ENCODE data around the gene NBPF3.
"Not testable (repeated sequence)": the region's sequence is repeated elsewhere in the genome, so short reads cannot be mapped to it uniquely, and the experiment has no call there.

The NBPF3 gene

GRCh38 chr1:21457654-21458053 lies 17.7 kb downstream of the NBPF3 start:
- no peaks in the 10 kb centered on the region for H3K36me3 ChIP-seq
- H3K27ac ChIP-seq = no peak overlapping the region
- no peaks in the 10 kb centered on the region for H3K27me3 ChIP-seq
- DNase-seq = no peak
- H3K9me3 ChIP-seq = no peaks in the 10 kb centered on the region
- TF ChIP-seq CTCF (IDR thresholded peaks at IDR 0.05) = no peak
- no peak overlapping the region for H3K4me3 ChIP-seq
- no peaks in the 10 kb centered on the region for H3K4me1 ChIP-seq
- intact Hi-C loops (cut with DNase I; ENCODE audit: low total_unique reads) = no loop called here

DNA sequence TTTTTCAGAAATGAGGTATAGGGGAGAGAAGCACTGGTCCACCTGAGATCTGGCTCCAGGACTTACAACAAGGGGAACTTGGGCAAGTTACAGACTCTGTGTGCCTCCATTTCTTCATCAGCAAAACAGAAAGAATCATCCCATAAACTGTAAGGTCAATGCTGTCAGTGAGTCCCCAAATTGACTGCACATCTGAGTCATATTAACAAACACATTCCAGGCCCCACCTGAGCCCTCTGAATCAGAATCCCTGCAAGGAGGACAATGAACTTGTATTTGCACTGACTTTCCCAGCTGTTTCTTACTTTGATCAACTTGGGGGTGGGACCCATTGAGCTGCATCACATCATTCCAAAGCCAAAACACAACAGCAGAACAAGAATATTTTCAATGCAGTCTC lies 25.2 kb downstream of the NBPF3 start:
- DNase-seq; H3K27me3 ChIP-seq; H3K27ac ChIP-seq; H3K9me3 ChIP-seq; H3K4me1 ChIP-seq; intact Hi-C loops (cut with DNase I; ENCODE audit: low total_unique reads); H3K4me3 ChIP-seq; H3K36me3 ChIP-seq: not testable (repeated sequence)

DNA sequence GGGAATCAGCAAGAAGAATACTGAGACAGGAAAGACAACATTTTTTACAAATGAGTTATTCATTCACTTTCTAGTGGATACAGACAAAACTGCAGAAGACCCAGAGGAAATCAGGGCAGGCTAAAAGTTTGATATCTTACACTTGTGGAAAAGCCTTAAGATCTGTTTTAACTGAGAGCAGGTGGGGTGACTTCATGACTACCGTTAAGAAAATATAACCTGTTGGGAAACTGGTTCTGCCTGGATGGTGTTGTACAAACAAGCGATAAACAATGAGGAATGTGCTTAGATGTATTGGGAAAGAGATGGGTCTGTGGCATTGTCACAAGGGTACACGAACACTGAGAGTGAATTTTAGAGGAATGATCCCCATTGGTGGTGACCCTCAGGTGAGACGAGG lies 28.0 kb downstream of the NBPF3 start:
- H3K4me3 ChIP-seq; H3K27me3 ChIP-seq; H3K4me1 ChIP-seq; DNase-seq; H3K27ac ChIP-seq; intact Hi-C loops (cut with DNase I; ENCODE audit: low total_unique reads); H3K9me3 ChIP-seq: not testable (repeated sequence)
- H3K36me3 ChIP-seq = peaks cover 0 to 18% (median 6%) of the 10 kb centered on the region in 3 donors

- Histone ChIP-seq H3K4me3 (no peak overlapping the region), H3K27ac (no peak overlapping the region), H3K4me1 (no peaks in the 10 kb centered on the region), H3K27me3 (no peaks in the 10 kb centered on the region), H3K36me3 (peaks cover 0 to 22% (median 6%) of the 10 kb centered on the region in 3 donors), H3K9me3 (no peaks in the 10 kb centered on the region)
- DNase-seq = no peak
- no peak for TF ChIP-seq CTCF (IDR thresholded peaks at IDR 0.05)
- intact Hi-C loops (cut with DNase I; ENCODE audit: low total_unique reads) = no loop called here
These were observed 28.7 kb downstream of the NBPF3 start for GRCh38 chr1:21468599-21468998.

GRCh38 chr1:21469581-21469980 lies 29.6 kb downstream of the NBPF3 start:
- no peak for TF ChIP-seq CTCF (IDR thresholded peaks at IDR 0.05)
- intact Hi-C loops (cut with DNase I; ENCODE audit: low total_unique reads) = no loop called here
- H3K27me3 ChIP-seq = no peaks in the 10 kb centered on the region
- H3K4me1 ChIP-seq = no peaks in the 10 kb centered on the region
- no peak for DNase-seq
- peaks cover 0 to 22% (median 6%) of the 10 kb centered on the region in 3 donors for H3K36me3 ChIP-seq
- H3K4me3 ChIP-seq = no peak overlapping the region
- H3K27ac ChIP-seq = no peak overlapping the region
- H3K9me3 ChIP-seq = no peaks in the 10 kb centered on the region

DNA sequence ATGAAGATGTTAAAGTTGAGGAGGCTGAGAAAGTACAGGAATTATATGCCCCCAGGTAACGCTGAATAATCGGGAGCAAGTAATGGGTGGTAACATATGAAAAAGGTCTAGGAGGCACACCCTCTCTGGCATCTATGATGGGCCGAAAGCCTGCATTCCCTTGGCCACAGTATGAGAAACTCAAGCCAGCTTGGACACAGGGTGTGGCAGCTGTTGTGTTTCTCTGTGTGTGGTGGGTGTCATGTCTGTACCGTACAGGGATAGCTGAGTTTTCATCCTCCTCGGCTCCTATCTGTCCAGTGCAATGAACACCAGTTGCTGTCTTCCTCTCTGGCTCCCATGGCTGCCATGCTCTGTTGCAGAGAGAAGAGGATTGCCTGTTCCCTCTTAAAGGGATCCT lies 32.9 kb downstream of the NBPF3 start:
- intact Hi-C loops (cut with DNase I; ENCODE audit: low total_unique reads) = no loop called here
- no peaks in the 10 kb centered on the region for H3K9me3 ChIP-seq
- H3K27ac ChIP-seq = no peak overlapping the region
- peaks cover 0 to 42% (median 11%) of the 10 kb centered on the region in 3 donors for H3K36me3 ChIP-seq
- H3K27me3 ChIP-seq = no peaks in the 10 kb centered on the region
- no peaks in the 10 kb centered on the region for H3K4me1 ChIP-seq
- no peak overlapping the region for H3K4me3 ChIP-seq
- no peak for TF ChIP-seq CTCF (IDR thresholded peaks at IDR 0.05)
- no peak for DNase-seq

DNA sequence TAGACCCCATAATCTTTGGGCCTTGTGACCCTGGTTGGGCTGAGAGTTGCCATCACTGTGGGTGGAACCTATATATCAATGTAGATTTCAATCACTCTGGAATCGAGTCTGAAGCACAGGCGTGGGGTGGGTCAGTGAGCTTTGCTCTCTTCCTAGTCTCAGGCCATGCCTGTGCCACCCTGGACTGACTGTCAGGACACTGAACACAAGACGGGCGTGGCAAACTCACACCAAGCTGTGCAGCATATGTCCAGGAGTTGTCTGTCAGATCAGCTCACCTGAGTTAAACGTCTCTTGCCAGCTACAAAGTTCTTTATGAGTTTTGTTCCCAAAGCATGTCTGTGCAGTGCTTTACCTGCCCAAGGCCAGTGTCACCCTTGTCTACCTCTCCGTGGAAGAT lies 38.4 kb downstream of the NBPF3 start:
- TF ChIP-seq CTCF (IDR thresholded peaks at IDR 0.05) = no peak
- no peaks in the 10 kb centered on the region for H3K9me3 ChIP-seq
- no peak overlapping the region for H3K27ac ChIP-seq
- H3K4me3 ChIP-seq = no peak overlapping the region
- DNase-seq = no peak
- intact Hi-C loops (cut with DNase I; ENCODE audit: low total_unique reads) = no loop called here
- H3K36me3 ChIP-seq = peaks cover 0 to 34% (median 12%) of the 10 kb centered on the region in 3 donors
- no peaks in the 10 kb centered on the region for H3K4me1 ChIP-seq
- H3K27me3 ChIP-seq = no peaks in the 10 kb centered on the region

GRCh38 chr1:21483881-21484280 lies 43.9 kb downstream of the NBPF3 start:
- H3K27ac ChIP-seq; H3K36me3 ChIP-seq; H3K9me3 ChIP-seq; H3K4me1 ChIP-seq; DNase-seq; H3K4me3 ChIP-seq; intact Hi-C loops (cut with DNase I; ENCODE audit: low total_unique reads): not testable (repeated sequence)
- peaks cover 0 to 14% of the 10 kb centered on the region in 2 donors for H3K27me3 ChIP-seq

Measured in tibial artery (tissue), 4 donors.